ENCODE results near the gene RBP3. TPM values are rescaled to one million over a fixed set of nuclear protein-coding genes. Genes with fewer than 3 reads are reported as not detected.

RBP3 gene
- total and polyA plus RNA-seq, 2 of the 4 experiments (the other 2 are of a cell fraction): not detected

DNA sequence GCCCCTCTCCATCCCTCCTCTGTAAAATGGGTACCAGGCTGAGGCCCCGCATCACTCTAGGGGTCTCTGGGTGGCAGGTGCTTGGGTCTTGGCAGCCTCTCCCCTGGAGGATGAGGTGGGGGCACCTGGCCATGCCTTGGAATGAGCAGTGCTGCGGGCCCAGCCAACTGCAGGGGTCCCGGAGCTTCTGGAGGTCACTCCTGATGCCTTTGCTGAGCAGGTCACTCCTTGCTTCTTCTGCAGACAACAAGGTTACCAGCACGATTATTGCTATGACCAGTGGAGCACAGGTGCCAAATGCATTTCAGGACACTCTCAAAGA, 58.3 kb downstream of the RBP3 start:
- H3K56ac ChIP-seq (ENCODE audit: extremely low read depth, insufficient read depth, low read length): no peak overlapping the region
- no peak overlapping the region for H2AK5ac ChIP-seq (ENCODE audit: low read depth, low read length)
- peak overlapping the region; percentile 16 for H2BK5ac ChIP-seq (ENCODE audit: low read depth, low read length, poor library complexity, severe bottlenecking)
- CTCF ChIA-PET: no interaction called here
- peaks cover 5% of the 10 kb centered on the region for H3K27me3 ChIP-seq (ENCODE audit: control insufficient read depth, insufficient read depth, low read length)
- H3K18ac ChIP-seq (ENCODE audit: low read depth, low read length): no peak overlapping the region
- peak overlapping the region; percentile 29; the same call in 1 of the 2 replicates for H3K4ac ChIP-seq (ENCODE audit: low read depth, low read length)
- TF ChIP-seq ELK1 (IDR thresholded peaks at IDR 0.05; ENCODE audit: borderline replicate concordance, low read depth, low read length): no peak
- no peak for TF ChIP-seq CHD1 (IDR thresholded peaks at IDR 0.05; ENCODE audit: low read depth, low read length)
- TF ChIP-seq RAD21 (IDR thresholded peaks at IDR 0.05; ENCODE audit: low read length): no peak
- TF ChIP-seq POLR2A (IDR thresholded peaks at IDR 0.05; ENCODE audit: low read depth, low read length): no peak
- TF ChIP-seq NFE2L2 (IDR thresholded peaks at IDR 0.05; ENCODE audit: low read depth, low read length): no peak
- WGBS, 2 experiments (ENCODE audit: extremely low coverage in 2 of 2, insufficient read length in 1 of 2): 96% methylated on average over 3 of the region's 4 CpGs; no CpG with 5 or more reads in 1 of the 2 experiments
- BruUV-seq (replicated peaks): no TSS peak
- dilution Hi-C loops (cut with HindIII; ENCODE audit: low sequenced_read_pairs, unreplicated experiment) (no loop called here), intact Hi-C loops (cut with micrococcal nuclease) (no loop called here), in situ Hi-C loops (cut with MboI; ENCODE audit: low sequenced_read_pairs) (loop anchor here (25.0 kb wide), 1 partner anchor 869 kb away; no protein-coding TSS in a partner anchor)
- DNase-seq (no peak), ATAC-seq (ENCODE audit: low read depth) (no peak)
- no peaks in the 10 kb centered on the region for H3K79me1 ChIP-seq (ENCODE audit: low read depth in 1 of 2, low read length in 2 of 2)
- no peak overlapping the region for H3K4me2 ChIP-seq (ENCODE audit: low read depth, low read length)
- H2AFZ ChIP-seq (replicated peaks; ENCODE audit: low read length, poor library complexity): peak overlapping the region; percentile 41
- peak overlapping the region; percentile 16; the same call in 1 of the 2 replicates for H4K91ac ChIP-seq (ENCODE audit: insufficient read depth, low read depth, low read length)
- no peaks in the 10 kb centered on the region; the same call in 1 of the 2 replicates for H4K20me1 ChIP-seq (ENCODE audit: insufficient read depth, low read length)
- H2BK120ac ChIP-seq (ENCODE audit: low read depth, low read length): peak overlapping the region; percentile 44
- H2AK9ac ChIP-seq (replicated peaks; ENCODE audit: low read depth, low read length, poor library complexity): peak overlapping the region; percentile 82
- H3K14ac ChIP-seq (replicated peaks; ENCODE audit: low read depth, low read length): no peak overlapping the region
- no peak overlapping the region for H2BK15ac ChIP-seq (ENCODE audit: low read depth, low read length)
- no peak overlapping the region for H4K8ac ChIP-seq (ENCODE audit: low read depth in 2 of 2, low read length in 2 of 2)
- H3K36me3 ChIP-seq (ENCODE audit: control insufficient read depth, insufficient read depth, low read length): no peaks in the 10 kb centered on the region
- no peak overlapping the region for H3K4me3 ChIP-seq (ENCODE audit: insufficient read depth, low read depth, low read length)
- H4K5ac ChIP-seq (ENCODE audit: low read depth, low read length): no peak overlapping the region
- H3K9ac ChIP-seq (ENCODE audit: low read depth, low read length): no peak overlapping the region
- POLR2A ChIA-PET (ENCODE audit: unreplicated experiment): no interaction called here
- H2BK20ac ChIP-seq (ENCODE audit: low read depth, low read length): no peak overlapping the region
- peaks cover 27% of the 10 kb centered on the region for H3K4me1 ChIP-seq (ENCODE audit: control insufficient read depth, insufficient read depth, low read length)
- no peaks in the 10 kb centered on the region for H3K9me3 ChIP-seq (ENCODE audit: control insufficient read depth, insufficient read depth, low read length)
- no peak overlapping the region for H3K27ac ChIP-seq (ENCODE audit: insufficient read depth, low read length)
- H3K23ac ChIP-seq (ENCODE audit: low read depth, low read length): no peak overlapping the region
- peaks cover 36% of the 10 kb centered on the region for H3K9me1 ChIP-seq (ENCODE audit: insufficient read depth, low read length)

All from IMR-90 (cell line).